ENCODE data around the gene NYAP1. TPM values are rescaled to one million over a fixed set of nuclear protein-coding genes. Genes with fewer than 3 reads are reported as not detected.
A peak's percentile ranks its signal among the peaks of the same experiment; 100 is the strongest.
"Not testable (repeated sequence)": the region's sequence is repeated elsewhere in the genome, so short reads cannot be mapped to it uniquely, and the experiment has no call there.

Gene NYAP1
- total RNA-seq, 2 donors from 2014 or later: 7.9 to 9.3 TPM

DNA sequence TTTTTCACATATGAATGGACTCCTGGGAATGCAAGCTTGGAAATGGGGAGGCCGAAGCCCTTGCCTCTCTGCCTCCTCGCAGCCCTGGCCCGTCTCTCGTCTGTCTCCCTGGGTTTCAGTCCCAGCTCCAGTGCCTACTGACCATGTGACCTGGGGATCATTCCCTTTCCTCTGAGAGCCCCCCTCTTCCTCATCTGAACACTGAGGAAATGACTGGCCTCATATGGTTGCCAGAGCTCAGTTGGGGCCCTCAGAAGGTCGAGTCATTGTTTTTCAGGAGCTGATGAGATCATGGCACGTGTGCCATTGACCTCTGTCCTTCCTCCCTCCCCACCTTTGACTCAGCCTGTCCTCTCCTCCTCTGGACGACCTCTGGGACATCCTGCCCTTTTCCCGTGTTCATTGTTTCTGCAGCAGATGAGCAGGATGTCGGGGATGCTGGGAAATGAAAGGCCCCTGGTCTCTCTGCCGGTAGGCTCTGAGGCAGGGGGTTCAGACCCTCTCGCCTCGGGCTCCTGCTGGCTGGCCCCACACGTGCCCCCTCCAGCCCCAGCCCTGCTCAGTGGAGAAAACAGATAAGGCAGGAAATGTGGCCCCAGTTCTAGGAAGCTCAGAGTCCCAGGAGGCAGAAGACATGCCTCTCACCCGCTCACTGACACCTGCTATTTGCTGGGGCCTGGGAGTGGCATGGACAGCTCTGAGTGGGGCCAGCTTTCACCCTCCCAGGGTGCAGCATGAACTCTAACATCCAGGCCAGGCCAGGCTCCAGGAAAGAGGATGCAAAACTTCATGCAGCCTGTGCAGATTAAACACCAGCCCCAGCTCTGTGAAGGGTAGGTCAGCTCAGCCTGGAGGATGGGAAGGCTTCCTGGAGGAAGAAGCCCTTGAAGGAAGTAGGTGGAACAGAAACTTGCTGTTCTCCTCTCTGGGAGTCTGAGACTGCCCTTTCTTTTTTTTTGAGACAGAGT lies 39.1 kb upstream of the NYAP1 start:
- Mint-ChIP-seq H3K27ac (peak overlapping the region; percentile 62), H3K36me3 (ENCODE audit: low read depth) (no peaks in the 10 kb centered on the region), H3K27me3 (ENCODE audit: insufficient read depth) (no peaks in the 10 kb centered on the region), H3K4me3 (no peak overlapping the region), H3K9me3 (no peaks in the 10 kb centered on the region), H3K4me1 (peaks cover 5% of the 10 kb centered on the region)
- no peaks in the 10 kb centered on the region for H3K27me3 ChIP-seq (ENCODE audit: control insufficient read depth, insufficient read depth, low read length, poor library complexity, severe bottlenecking)
- 62 to 78% methylated on average over 9 to 14 of the region's 14 CpGs for WGBS, 2 experiments (ENCODE audit: insufficient coverage in 1 of 2, insufficient read length in 1 of 2)
- H3K4me3 ChIP-seq (ENCODE audit: low read length): no peak overlapping the region
- peak overlapping the region; percentile 41 for H3K27ac ChIP-seq (ENCODE audit: low read depth, low read length)
- DNase-seq: peak; percentile 57
- H3K9me3 ChIP-seq (ENCODE audit: control insufficient read depth, low read length): no peaks in the 10 kb centered on the region
- no peak overlapping the region for H3K9ac ChIP-seq (ENCODE audit: extremely low read depth, low read length, poor library complexity, severe bottlenecking)
- no peaks in the 10 kb centered on the region for H3K4me1 ChIP-seq (ENCODE audit: control insufficient read depth, insufficient read depth, low read length)
- no peak for TF ChIP-seq CTCF (conservative IDR thresholded peaks at IDR 0.05)
- no peaks in the 10 kb centered on the region for H3K36me3 ChIP-seq (ENCODE audit: control insufficient read depth, insufficient read depth, low read length)

DNA sequence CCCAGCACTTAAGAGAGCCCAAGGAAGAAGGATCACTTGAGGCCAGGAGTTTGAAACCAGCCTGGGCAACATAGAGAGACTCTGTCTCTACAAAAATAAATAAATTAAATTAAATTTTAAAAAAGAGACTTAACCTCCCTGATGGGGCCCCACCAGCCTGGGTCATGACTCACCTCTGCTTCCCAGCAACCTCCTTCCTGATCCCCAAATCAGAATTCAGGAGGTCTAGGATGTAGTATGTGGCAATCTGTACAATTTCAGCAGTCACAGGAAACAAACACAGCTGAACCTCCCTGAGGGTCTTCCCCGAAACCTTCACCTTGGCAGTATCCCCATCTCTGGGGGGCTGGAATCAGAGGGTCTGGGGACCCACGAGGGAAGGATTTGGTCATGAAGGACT lies 37.7 kb upstream of the NYAP1 start:
- Mint-ChIP-seq H3K27me3 (ENCODE audit: insufficient read depth) (no peaks in the 10 kb centered on the region), H3K27ac (peak overlapping the region; percentile 74), H3K4me3 (no peak overlapping the region), H3K4me1 (peaks cover 5% of the 10 kb centered on the region), H3K36me3 (ENCODE audit: low read depth) (no peaks in the 10 kb centered on the region), H3K9me3 (no peaks in the 10 kb centered on the region)
- no peak overlapping the region for H3K9ac ChIP-seq (ENCODE audit: extremely low read depth, low read length, poor library complexity, severe bottlenecking)
- no peak for DNase-seq
- no peaks in the 10 kb centered on the region for H3K27me3 ChIP-seq (ENCODE audit: control insufficient read depth, insufficient read depth, low read length, poor library complexity, severe bottlenecking)
- no peaks in the 10 kb centered on the region for H3K4me1 ChIP-seq (ENCODE audit: control insufficient read depth, insufficient read depth, low read length)
- peak; percentile 11 for TF ChIP-seq CTCF (conservative IDR thresholded peaks at IDR 0.05)
- no peak overlapping the region for H3K4me3 ChIP-seq (ENCODE audit: low read length)
- no peaks in the 10 kb centered on the region for H3K36me3 ChIP-seq (ENCODE audit: control insufficient read depth, insufficient read depth, low read length)
- no peaks in the 10 kb centered on the region for H3K9me3 ChIP-seq (ENCODE audit: control insufficient read depth, low read length)
- H3K27ac ChIP-seq (ENCODE audit: low read depth, low read length): no peak overlapping the region
- WGBS, 2 experiments (ENCODE audit: insufficient coverage in 1 of 2, insufficient read length in 1 of 2): 91 to 93% methylated on average over 2 of the region's 2 CpGs

GRCh38 chr7:100447363-100447762 lies 36.4 kb upstream of the NYAP1 start:
- H3K9ac ChIP-seq (ENCODE audit: extremely low read depth, low read length, poor library complexity, severe bottlenecking); H3K9me3 ChIP-seq (ENCODE audit: control insufficient read depth, low read length); H3K27ac ChIP-seq (ENCODE audit: low read depth, low read length); H3K4me3 Mint-ChIP-seq; H3K4me1 Mint-ChIP-seq; H3K27me3 Mint-ChIP-seq (ENCODE audit: insufficient read depth); H3K27me3 ChIP-seq (ENCODE audit: control insufficient read depth, insufficient read depth, low read length, poor library complexity, severe bottlenecking); H3K4me1 ChIP-seq (ENCODE audit: control insufficient read depth, insufficient read depth, low read length); H3K4me3 ChIP-seq (ENCODE audit: low read length); H3K27ac Mint-ChIP-seq; H3K9me3 Mint-ChIP-seq; H3K36me3 Mint-ChIP-seq (ENCODE audit: low read depth); H3K36me3 ChIP-seq (ENCODE audit: control insufficient read depth, insufficient read depth, low read length); DNase-seq: not testable (repeated sequence)
- WGBS, 2 experiments (ENCODE audit: insufficient coverage in 1 of 2, insufficient read length in 1 of 2): 82 to 90% methylated on average over 7 to 8 of the region's 8 CpGs
